Stimulated activated CD4-positive, alpha-beta T cell treated with anti-CD3 and anti-CD28 coated beads, Interleukin-4, amount 100 ng/mL, for 24 hours (primary cell): ENCODE data around the gene ABHD17C.
"Not testable (repeated sequence)": the region's sequence is repeated elsewhere in the genome, so short reads cannot be mapped to it uniquely, and the experiment has no call there.

Experiments
- DNase-seq: peaks from one replicate; pipeline ENCODE4 v3.0.0-alpha.2; 2020

The ABHD17C gene

GRCh38 chr15:80732818-80733217 lies 37.7 kb downstream of the ABHD17C start:
- DNase-seq, result no peak

DNA sequence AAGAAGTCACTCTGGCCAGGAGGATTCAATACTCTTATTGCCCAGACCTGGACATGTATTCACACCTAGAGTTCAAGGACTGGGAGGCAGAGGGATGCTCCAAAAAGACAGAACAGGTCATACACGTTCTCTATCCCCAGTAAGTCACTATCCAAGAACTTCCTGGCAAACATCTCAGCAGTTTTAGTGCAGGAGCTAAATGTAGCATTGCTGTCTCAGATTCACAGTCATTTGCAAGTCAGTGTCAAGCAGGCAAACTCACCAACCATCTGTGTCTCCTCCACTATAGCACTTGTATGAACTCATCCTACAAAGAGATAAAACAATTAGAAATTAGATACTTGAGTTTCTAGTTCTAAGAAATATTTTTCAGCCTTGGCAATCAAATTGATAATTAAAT lies 38.4 kb downstream of the ABHD17C start:
- no peak for DNase-seq

DNA sequence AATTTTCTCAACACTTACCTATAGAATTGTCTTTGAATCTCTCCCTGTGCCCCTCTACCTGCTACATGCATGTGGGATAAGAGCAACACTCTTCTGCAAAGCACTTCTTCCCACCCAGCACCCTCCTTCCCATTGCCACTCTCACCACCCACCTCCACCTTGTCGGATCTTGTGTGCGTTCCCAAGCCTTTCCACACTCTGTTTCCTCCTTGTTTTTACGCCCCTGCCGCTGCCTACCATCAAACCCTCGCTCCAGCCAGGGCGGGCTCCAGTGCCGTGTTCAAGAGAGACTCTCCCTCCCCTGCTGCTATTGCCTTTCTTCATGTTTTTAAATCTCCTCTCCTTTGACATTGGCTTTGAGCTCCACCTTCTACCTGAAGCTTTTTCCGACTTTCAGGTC lies 40.2 kb downstream of the ABHD17C start:
- DNase-seq, result no peak

DNA sequence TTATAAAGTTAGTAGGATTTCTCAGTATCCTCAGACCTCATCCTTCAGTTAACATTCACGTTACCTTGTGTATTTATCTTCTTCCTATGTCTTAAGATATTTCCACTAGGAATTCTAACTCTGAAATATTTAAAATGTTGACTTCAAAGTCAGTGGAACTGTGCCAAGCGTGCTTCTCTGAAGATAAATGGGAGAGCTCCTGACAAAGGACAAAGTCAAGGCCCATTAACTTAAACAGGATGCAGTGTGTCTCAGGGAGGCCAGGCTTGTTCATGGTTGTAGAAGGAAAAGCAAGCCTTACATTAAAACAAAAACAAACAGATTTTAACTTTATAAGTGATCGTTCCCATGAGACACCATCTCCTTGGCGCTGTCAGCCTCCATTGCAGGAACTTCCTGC lies 41.5 kb downstream of the ABHD17C start:
- DNase-seq, result no peak

GRCh38 chr15:80739919-80740318 lies 44.8 kb downstream of the ABHD17C start:
- no peak for DNase-seq

GRCh38 chr15:80742081-80742480 lies 47.0 kb downstream of the ABHD17C start:
- DNase-seq, result no peak

GRCh38 chr15:80743189-80743833 lies 48.2 kb downstream of the ABHD17C start:
- no peak for DNase-seq

DNA sequence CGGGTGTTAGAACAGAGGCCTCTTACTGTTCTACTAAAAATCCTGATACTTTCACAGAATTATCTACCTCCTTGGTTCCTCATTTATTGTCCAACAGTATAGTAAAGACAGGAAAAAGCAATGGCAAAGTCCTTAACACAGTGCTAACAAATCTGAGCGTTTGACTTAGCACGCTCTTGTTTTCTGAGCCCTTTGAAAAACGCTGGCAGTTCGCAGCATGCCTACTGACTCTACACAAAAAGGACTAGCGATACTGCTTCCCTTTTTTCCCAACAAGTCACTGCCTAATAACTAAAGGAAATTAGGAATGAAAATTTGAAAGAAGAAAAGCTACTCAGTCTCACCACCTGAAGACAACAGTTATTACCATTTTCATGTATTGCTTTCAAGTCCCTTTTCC lies 49.3 kb downstream of the ABHD17C start:
- DNase-seq, result no peak

GRCh38 chr15:80744826-80745225 lies 49.7 kb downstream of the ABHD17C start:
- DNase-seq, result no peak

GRCh38 chr15:80745888-80746287 lies 50.8 kb downstream of the ABHD17C start:
- DNase-seq, result no peak

GRCh38 chr15:80747317-80748053 lies 52.4 kb downstream of the ABHD17C start:
- no peak for DNase-seq

- DNase-seq, result no peak
Observed at GRCh38 chr15:80749589-80749988, 54.5 kb downstream of the ABHD17C start.

- no peak for DNase-seq
Observed at GRCh38 chr15:80750575-80750974, 55.5 kb downstream of the ABHD17C start.

DNA sequence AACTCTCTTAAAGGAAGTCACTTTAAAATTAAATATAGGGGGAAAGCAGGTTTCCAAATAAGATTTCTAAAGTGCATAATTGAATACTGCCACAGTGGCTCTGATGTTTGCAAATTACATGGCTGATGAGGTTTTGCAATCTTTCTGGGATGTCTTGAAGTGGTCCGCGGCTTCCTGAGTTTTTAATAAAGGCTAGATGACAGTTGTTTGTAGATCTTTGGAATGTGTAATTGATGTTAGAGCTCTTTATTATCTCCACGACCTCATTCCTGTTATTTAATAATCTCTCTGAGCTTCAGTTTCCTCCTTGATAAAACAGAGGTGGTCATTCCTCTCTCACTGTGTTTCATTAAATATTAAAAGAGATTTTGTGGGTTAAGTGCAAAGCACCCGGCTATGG lies 57.1 kb downstream of the ABHD17C start:
- DNase-seq, result no peak

- no peak for DNase-seq
Observed at GRCh38 chr15:80753161-80753560, 58.1 kb downstream of the ABHD17C start.

GRCh38 chr15:80754014-80754413 lies 58.9 kb downstream of the ABHD17C start:
- DNase-seq, result no peak

DNA sequence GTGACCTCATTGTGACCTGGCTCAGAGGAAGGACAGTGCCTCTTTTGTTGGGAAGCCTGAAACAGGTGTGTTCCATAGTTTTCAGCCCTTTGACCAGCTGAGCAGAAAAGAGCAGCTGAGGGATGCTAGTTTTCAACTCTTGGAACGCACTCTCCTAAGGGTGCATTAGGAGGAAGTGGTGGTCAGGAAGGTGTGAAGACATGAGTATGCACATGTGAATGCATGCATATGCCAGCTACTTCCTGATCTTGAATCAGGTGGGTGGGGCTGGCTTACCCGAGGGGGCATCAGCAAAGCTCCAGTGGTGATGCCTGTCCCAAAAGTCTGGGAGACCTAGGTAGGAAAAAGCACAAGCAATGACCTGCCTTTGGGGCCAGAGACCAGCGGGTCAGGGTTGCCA lies 60.8 kb downstream of the ABHD17C start:
- DNase-seq, result no peak

GRCh38 chr15:80758130-80758745 lies 63.1 kb downstream of the ABHD17C start:
- no peak for DNase-seq

- DNase-seq, result no peak
Observed at GRCh38 chr15:80760960-80761359, 65.8 kb downstream of the ABHD17C start.

GRCh38 chr15:80761754-80762153 lies 66.6 kb downstream of the ABHD17C start:
- no peak for DNase-seq

GRCh38 chr15:80763235-80763634 lies 68.1 kb downstream of the ABHD17C start:
- not testable (repeated sequence) for DNase-seq

DNA sequence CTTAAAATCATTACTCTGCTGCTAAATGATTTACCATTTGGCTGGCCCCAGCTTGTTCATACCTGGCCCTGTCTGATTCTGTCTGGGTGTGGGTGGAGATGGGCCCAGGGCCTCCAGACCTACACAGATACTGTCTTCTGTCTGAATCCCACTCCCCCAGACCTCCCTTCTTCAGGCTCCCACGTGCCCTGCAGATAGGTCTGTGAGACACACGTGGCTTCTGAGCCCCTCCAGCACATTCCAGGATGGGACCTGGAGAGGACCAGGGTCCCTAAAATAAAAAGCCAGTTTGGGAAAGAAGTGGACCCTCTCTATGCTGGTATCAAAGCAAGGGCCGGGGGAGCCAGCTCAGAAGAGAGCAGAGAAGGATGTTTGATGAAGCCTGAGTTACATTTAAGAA lies 69.4 kb downstream of the ABHD17C start:
- DNase-seq, result no peak

GRCh38 chr15:80766275-80766674 lies 71.2 kb downstream of the ABHD17C start:
- DNase-seq, result no peak

DNA sequence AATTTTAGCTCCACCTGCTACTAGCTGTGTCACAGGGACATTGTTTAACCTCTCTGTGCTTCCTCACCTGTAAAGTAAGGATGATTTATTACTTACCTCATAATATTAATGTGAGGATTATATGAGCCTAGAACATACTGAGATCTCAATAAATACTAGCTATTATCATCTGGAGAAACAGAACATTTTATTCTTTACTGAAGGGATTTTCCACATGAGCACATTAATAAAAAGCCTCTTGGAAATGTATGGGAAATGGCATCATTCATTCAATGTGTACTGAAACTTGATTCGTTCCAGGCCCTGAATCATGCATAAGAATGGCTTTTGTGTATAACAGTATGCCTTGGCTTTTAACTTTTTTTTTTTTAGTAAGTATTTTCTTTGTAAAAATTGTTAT lies 73.0 kb downstream of the ABHD17C start:
- DNase-seq, result no peak
